Measurements from ENCODE around the gene DCAF5.

- TF ChIP-seq CTCF (IDR thresholded peaks at IDR 0.05) (no peak), POLR2AphosphoS5 (IDR thresholded peaks at IDR 0.05; ENCODE audit: insufficient read depth in 1 of 2, low read depth in 1 of 2) (no peak)
Measured at GRCh38 chr14:69073915-69074314, 79.0 kb downstream of the DCAF5 start.

Measured in vagina (tissue), 2 donors.